LNCAP (cell line): Measurements from ENCODE around the gene KRTAP4-9.

Experiments used
- TF ChIP-seq, protein P1 (sequence below): fragments of 450-650 bp; IDR thresholded peaks from 2 replicates; pipeline ENCODE4 v1.5.1; 2017; ENCODE audit warnings: mild to moderate bottlenecking

Gene KRTAP4-9

DNA sequence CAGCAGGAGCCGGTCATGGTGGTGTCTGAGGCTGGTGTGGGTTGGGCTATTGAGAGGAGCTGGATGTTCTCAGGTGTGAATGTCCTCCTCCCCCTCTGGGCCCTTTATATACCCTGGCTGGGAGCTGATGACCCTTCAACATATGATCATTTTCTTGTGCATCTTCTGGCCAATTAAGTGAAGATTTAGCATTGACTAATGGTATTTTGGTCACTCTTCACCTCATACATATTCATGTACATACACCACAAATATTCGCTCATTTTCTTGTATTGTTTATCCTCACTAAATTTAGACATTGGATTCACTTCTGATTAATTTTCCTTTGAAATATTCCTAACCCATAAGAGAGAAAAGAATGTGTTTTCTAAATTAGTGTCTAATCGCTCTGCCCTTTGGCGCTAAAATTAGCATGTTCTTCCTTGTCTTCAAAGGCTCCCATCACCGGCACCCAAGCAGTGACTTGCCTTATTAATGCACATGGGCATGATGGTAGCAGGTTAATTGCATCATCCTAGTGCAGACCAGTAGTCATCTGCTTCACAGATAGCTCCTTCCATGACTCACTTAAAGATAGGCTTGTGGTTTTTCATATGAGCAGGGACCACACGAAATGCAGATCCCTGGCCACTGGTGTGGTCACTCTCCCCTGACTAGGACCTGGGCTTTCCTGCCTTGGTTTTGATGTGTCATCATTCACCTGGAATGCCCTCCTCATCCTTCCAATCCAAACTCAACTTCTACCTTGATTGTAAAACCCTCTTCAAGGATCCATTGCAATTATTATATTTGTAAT is 39.2 kb upstream of the KRTAP4-9 start, which contains the start of gene KRTAP2-4:
Gene KRTAP2-4 (minus strand): TSS at position 51 of the 796 bp plus-strand sequence. CDS start 34 bp downstream, at position 17.
- TF ChIP-seq, protein P1, sequence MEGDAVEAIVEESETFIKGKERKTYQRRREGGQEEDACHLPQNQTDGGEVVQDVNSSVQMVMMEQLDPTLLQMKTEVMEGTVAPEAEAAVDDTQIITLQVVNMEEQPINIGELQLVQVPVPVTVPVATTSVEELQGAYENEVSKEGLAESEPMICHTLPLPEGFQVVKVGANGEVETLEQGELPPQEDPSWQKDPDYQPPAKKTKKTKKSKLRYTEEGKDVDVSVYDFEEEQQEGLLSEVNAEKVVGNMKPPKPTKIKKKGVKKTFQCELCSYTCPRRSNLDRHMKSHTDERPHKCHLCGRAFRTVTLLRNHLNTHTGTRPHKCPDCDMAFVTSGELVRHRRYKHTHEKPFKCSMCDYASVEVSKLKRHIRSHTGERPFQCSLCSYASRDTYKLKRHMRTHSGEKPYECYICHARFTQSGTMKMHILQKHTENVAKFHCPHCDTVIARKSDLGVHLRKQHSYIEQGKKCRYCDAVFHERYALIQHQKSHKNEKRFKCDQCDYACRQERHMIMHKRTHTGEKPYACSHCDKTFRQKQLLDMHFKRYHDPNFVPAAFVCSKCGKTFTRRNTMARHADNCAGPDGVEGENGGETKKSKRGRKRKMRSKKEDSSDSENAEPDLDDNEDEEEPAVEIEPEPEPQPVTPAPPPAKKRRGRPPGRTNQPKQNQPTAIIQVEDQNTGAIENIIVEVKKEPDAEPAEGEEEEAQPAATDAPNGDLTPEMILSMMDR: no peak

DNA sequence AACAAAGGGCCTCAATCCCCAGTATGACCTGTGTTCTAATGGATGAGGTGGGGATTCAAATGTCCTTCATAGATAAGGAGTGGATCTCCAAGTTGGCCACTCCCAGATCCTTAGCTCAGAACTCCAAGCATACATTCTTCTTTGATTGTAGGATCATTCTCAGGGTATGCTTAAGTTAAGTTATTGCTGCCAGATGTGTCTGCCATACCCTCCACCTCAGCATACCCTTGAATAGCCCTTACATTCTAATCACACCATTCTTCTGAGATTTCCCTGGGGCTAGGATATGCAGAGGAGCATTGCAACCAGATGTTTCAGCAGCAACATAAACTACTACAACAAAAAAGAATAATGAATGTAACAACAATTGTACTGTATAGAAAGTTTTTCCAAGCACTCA is 37.9 kb upstream of the KRTAP4-9 start:
- TF ChIP-seq, protein P1: no peak

DNA sequence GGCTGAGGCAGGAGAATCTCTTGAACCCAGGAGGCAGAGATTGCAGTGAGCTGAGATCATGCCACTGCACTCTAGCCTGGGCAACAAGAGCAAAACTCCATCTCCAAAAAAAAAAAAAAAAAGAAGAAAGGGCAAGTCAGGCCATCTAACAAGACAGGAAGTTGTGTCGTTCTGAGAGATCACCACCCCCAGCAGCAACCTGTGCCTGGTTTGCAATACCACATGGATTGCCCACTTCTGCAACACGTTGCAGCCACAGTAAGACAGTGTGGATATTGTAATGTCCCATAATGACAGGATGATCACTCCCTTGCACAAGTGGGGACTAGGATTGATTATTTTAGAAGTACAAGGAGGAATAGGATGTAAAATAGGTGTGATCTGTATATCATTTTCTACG is 36.2 kb upstream of the KRTAP4-9 start:
- TF ChIP-seq, protein P1: no peak

DNA sequence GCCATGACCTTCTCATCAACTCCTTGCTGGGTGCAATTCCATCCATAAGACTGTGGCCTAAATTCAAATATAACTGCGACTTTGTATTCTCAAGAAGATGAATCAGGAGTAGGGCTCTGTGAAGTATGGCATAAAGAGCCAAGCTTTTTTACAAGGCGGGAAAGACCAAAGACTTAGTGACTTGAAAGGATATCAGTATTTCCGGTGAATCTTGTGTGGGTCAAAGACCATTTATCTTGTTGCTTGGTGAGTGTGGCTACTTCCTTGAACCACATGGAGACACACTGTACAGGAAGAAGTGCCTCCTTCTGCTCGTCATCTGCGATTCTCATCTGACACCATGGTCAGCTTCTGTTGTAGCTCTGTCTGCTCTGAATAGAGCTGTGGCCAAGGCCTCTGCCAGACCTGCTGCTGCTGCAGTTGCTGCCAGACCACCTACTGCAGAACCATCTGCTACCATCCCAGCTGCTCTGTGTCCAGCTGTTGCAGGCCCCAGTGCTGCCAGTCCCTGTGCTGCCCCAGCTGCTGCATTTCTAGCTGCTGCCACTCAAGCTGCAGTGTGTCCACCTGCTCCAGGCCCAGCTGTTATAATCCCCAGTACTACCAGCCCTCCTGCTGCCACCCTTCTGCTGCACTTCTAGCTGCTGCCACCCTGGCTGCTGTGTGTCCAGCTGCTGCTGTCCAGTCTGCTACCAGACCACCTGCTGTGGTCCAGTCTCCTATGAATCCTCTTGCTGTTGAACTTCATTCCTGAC is 33.4 kb upstream of the KRTAP4-9 start:
- TF ChIP-seq, protein P1: no peak

DNA sequence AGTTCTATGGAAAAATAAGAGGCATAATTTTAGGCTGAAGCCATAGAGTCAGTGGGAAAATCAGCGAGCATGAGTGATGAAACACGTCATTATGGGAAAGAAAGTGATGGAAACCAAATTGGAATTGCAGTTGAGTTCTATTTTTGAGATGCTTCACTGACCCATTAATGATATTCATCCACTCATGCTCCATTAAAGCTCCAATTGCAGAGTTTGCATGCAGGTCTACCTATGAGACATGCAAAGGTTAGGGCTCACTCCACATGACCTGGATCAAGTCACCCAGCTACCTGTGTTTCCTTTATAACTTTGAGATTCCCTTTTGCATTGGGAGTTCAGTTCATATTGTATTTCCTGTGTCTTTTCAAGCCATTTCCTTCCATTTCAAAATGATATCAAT is 31.5 kb upstream of the KRTAP4-9 start:
- TF ChIP-seq, protein P1: no peak

DNA sequence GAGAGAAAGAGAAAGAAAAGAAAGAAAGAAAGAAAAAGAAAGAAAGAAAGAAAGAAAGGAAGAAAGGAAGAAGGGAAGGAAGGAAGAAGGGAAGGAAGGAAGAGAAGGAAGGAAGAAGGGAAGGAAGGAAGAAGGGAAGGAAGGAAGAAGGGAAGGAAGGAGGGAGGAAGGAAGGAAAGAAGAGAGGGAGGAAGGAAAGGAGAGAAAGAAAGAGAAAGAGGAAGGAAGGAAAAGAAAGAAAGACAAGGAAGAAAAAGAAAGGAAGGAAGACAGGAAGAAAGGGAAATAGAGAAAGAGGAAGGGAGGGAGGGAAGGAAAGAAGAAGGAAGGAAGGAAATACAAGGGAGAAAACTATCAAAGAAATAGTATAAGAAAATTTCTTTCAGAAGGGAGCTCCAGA is 28.4 kb upstream of the KRTAP4-9 start:
- TF ChIP-seq, protein P1: no peak

DNA sequence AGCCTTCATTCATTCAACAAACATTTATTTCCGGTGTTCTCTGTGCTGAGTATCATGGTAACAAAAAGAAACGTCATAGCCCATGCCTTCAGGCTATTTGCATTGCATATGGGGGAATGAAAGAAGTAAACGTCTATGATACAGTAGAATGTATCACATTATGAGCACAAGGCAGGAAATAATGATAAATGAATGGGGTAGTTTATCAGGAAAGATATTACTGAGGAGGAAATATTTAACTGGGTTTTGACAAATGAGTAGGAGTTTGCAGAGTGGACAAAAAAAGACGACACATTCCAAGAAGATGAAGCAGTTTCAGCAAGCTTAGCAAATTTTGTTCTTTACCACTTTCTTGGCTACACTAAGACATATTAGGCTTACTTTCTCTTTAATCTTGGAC is 22.6 kb upstream of the KRTAP4-9 start:
- TF ChIP-seq, protein P1: no peak
